ENCODE results near the gene SPTBN5. TPM values are rescaled to one million over a fixed set of nuclear protein-coding genes. Genes with fewer than 3 reads are reported as not detected.

Gene SPTBN5
- total RNA-seq, 1 experiment from 2014 or later = 1.2 TPM

GRCh38 chr15:41897363-41897799, 3.5 kb upstream of the SPTBN5 start (continued):
- TF ChIP-seq ATF3 (CRISPR knock-in tag; conservative IDR thresholded peaks at IDR 0.05) = no peak
- TF ChIP-seq NR1H2 (CRISPR knock-in tag; IDR thresholded peaks at IDR 0.05) = no peak
- TF ChIP-seq, protein P1, sequence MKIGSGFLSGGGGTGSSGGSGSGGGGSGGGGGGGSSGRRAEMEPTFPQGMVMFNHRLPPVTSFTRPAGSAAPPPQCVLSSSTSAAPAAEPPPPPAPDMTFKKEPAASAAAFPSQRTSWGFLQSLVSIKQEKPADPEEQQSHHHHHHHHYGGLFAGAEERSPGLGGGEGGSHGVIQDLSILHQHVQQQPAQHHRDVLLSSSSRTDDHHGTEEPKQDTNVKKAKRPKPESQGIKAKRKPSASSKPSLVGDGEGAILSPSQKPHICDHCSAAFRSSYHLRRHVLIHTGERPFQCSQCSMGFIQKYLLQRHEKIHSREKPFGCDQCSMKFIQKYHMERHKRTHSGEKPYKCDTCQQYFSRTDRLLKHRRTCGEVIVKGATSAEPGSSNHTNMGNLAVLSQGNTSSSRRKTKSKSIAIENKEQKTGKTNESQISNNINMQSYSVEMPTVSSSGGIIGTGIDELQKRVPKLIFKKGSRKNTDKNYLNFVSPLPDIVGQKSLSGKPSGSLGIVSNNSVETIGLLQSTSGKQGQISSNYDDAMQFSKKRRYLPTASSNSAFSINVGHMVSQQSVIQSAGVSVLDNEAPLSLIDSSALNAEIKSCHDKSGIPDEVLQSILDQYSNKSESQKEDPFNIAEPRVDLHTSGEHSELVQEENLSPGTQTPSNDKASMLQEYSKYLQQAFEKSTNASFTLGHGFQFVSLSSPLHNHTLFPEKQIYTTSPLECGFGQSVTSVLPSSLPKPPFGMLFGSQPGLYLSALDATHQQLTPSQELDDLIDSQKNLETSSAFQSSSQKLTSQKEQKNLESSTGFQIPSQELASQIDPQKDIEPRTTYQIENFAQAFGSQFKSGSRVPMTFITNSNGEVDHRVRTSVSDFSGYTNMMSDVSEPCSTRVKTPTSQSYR (CRISPR knock-in tag; IDR thresholded peaks at IDR 0.05) = no peak
- TF ChIP-seq ZNF263 (CRISPR knock-in tag; IDR thresholded peaks at IDR 0.05; ENCODE audit: low read depth) = no peak
- no peak for TF ChIP-seq RORB (CRISPR knock-in tag; IDR thresholded peaks at IDR 0.05)
- no peak for TF ChIP-seq PRRX2 (CRISPR knock-in tag; IDR thresholded peaks at IDR 0.05)
- no peak for TF ChIP-seq FOXP1 (CRISPR knock-in tag; IDR thresholded peaks at IDR 0.05; ENCODE audit: borderline replicate concordance)
- TF ChIP-seq, protein P2, sequence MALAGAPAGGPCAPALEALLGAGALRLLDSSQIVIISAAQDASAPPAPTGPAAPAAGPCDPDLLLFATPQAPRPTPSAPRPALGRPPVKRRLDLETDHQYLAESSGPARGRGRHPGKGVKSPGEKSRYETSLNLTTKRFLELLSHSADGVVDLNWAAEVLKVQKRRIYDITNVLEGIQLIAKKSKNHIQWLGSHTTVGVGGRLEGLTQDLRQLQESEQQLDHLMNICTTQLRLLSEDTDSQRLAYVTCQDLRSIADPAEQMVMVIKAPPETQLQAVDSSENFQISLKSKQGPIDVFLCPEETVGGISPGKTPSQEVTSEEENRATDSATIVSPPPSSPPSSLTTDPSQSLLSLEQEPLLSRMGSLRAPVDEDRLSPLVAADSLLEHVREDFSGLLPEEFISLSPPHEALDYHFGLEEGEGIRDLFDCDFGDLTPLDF (CRISPR knock-in tag; IDR thresholded peaks at IDR 0.05) = no peak
- TF ChIP-seq ERG (CRISPR knock-in tag; IDR thresholded peaks at IDR 0.05) = no peak

DNA sequence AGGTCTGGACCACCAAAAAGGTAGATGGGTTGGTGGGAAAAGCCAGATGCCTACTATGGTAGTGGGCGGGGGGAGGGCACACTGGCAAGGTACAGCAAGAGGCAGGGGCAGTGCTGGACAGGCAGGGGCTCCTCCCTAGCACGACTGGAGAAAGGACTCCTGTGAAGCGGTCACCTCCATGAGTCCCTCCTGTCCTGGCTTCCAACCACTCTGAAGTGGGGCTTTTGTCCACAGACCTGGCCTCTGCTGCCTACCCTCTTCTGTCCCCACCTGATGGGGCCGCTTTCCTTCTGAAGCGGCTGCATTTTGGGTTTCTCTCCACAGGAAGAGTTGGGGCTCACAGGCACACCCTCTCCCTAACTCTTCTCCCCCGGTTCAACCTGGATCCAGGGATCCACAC, 2.7 kb upstream of the SPTBN5 start:
- no peaks in the 10 kb centered on the region for H3K4me1 Mint-ChIP-seq
- no peak for DNase-seq (ENCODE audit: low spot score)
- H3K27ac Mint-ChIP-seq = no peak overlapping the region
- no peaks in the 10 kb centered on the region for H3K27me3 Mint-ChIP-seq (ENCODE audit: low read depth)
- TF ChIP-seq ZNF138 (CRISPR knock-in tag; conservative IDR thresholded peaks at IDR 0.05) (no peak), PRDM15 (CRISPR knock-in tag; IDR thresholded peaks at IDR 0.05) (no peak), NFATC4 (CRISPR knock-in tag; IDR thresholded peaks at IDR 0.05) (no peak), SOX15 (CRISPR knock-in tag; IDR thresholded peaks at IDR 0.05) (no peak), AFF4 (CRISPR knock-in tag; IDR thresholded peaks at IDR 0.05; ENCODE audit: borderline replicate concordance) (no peak), FOXP1 (CRISPR knock-in tag; IDR thresholded peaks at IDR 0.05; ENCODE audit: borderline replicate concordance) (no peak), CTCF (IDR thresholded peaks at IDR 0.05) (no peak), FOXK1 (CRISPR knock-in tag; IDR thresholded peaks at IDR 0.05) (no peak), MYBL2 (CRISPR knock-in tag; IDR thresholded peaks at IDR 0.05) (no peak)
- TF ChIP-seq, protein P3, sequence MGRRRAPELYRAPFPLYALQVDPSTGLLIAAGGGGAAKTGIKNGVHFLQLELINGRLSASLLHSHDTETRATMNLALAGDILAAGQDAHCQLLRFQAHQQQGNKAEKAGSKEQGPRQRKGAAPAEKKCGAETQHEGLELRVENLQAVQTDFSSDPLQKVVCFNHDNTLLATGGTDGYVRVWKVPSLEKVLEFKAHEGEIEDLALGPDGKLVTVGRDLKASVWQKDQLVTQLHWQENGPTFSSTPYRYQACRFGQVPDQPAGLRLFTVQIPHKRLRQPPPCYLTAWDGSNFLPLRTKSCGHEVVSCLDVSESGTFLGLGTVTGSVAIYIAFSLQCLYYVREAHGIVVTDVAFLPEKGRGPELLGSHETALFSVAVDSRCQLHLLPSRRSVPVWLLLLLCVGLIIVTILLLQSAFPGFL (CRISPR knock-in tag; IDR thresholded peaks at IDR 0.05; ENCODE audit: borderline replicate concordance) = no peak
- POLR2A ChIA-PET = no interaction called here
- H3K4me3 Mint-ChIP-seq = no peak overlapping the region
- H3K9me3 Mint-ChIP-seq = 0 out of 2 replicates have a peak, but pooled peaks cover 4% of the 10 kb centered on the region
- ATAC-seq = no peak
- H3K36me3 Mint-ChIP-seq = peaks cover 19% of the 10 kb centered on the region
- CTCF ChIA-PET = no interaction called here
